Measurements from ENCODE around the gene SP100.
"Not testable (repeated sequence)": the region's sequence is repeated elsewhere in the genome, so short reads cannot be mapped to it uniquely, and the experiment has no call there.

Gene SP100

DNA sequence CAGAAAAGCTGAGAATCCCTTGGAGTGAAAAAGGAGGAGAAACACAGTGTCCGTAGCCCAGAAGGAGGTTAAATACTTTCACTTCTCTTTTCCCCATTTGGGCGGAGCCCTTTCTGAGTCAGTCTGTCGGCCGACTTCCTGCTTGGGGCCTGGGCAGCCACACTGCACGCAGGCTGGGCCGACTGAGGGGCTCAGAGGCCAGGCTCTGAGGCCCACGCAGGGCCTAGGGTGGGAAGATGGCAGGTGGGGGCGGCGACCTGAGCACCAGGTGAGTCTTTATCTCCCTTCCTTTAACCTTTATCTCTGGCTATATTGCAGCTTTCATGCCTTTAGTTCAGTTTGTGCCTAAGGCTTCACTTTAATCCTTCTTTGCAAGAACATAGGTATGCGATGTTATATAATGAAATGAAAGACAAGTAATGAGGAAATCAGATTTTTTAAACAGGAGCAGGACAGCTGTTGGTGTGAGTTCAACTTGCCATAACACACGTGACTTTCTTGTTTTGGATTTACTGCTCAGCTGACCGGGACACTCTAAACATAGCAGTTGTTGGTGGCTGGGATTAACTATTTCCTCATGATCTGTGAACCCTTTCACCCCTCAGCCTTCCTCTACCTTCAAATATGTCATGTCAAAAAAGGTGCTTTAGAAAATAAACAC, at the start of gene SP100:
SP100 (plus strand) TSS at position 141 of the 661 bp plus-strand sequence; CDS start at position 237, 96 bp downstream.
- DNase-seq, result peak; percentile 53

DNA sequence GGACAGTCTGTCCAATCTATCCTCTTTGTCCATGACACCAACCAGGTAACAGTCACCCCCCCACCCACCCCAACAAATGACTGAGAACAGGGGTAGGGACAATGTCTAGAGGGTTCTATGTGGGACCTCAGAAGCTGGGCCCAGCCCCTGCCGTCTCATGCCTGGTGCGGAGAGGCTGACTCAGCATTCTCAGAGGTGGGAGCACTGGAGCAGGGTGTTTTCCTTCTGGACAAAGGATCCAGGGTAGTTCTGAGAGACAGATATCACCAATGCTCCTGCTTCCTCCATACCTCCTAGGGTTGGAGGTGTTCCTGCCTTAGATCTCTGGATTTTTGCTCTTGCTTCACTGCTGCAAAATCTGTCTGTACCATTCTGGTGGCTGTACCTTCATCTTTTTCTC, 33.9 kb upstream of the SP100 start:
- DNase-seq, result no peak

DNA sequence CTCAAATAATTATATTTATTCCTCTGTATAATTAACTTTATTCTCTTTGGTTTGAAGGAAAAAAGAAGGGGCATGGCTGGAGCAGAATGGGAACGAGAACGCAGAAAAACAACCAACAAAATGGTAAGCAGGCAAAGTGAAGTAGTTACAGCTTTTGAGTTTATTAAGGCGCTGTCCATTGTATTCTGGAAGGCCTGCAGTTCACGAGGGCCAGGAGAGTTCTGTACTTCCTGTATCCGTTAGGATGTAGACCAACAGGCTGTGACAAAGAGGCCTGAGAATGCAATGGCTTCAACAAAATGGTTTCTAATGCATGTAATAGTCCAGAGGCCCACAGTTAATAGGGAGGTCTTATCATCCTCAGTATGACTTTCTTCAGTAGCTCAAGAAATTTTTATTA, 32.5 kb upstream of the SP100 start:
- DNase-seq, result no peak

DNA sequence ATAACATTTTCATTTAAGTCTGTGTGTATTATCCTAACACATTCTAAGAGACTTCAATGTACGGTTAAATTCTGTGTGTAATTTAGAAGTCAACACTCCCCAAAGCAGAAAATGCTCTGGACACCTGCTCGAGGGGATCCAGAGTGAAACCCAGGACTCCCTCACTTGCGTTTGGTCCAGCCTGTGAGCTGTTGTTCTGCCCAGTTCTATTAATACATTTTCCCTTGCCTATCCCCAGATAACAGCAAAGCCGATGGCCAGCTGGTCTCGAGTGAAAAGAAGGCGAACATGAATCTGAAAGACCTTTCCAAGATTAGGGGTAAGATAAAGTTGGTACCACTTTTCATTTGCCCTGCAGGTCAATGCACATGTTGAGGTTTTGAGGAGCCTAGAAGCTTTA, 31.0 kb upstream of the SP100 start:
- no peak for DNase-seq

DNA sequence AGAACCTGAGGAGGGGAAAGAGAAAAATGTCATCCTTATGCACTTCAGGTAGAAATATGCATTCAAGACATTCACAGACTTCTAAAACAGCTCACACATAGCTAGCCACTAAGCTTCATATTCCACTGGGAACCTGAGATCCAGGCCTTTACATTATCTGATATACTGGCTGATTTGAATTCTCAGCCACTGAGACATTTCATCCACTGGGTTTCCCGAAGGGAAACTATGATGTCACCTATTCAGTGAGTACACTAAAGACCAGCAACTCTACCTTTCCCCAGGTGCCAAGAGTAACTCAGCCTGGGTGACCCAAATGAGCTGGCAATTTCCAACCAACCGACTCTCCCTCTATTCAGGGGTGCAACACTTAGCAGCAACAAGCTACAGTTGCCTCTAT, 21.7 kb upstream of the SP100 start:
- no peak for DNase-seq

DNA sequence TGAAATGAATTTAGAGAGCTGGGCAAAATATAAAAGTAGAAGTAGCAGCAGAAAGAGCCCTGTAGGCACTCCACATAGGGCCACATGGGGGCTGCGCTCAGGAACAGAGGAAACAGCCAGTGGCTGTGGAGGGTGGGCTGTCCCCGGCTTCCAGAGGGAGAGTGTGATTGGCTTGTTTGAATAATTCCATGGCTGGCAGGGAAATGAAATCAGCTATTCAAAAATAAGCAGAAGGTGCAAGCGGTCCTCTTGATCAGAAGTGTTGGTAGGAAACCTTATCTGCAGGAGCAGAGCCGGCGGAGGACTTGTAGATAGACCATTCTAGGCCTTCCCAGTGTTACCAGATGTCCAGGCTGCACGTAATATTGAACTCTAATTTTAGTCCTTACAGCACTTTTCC, 17.3 kb upstream of the SP100 start:
- DNase-seq, result not testable (repeated sequence)

DNA sequence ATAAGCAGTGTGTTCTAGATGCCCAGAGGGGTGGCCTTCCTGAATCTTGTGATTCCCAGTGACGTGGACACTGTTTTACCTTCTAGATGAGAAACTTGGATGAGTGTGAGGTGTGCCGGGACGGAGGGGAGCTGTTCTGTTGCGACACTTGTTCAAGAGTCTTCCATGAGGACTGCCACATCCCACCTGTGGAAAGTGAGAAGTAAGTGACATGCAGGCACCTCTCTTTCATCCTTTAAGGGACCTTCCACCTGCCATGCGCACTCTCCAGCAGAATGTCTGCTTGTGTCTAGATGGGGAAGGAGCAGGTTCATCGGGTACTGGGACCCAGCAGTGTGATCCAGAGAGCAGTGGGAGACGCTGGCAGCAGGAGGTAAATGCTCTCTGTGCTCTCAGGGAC, 16.0 kb upstream of the SP100 start:
- DNase-seq, result no peak

DNA sequence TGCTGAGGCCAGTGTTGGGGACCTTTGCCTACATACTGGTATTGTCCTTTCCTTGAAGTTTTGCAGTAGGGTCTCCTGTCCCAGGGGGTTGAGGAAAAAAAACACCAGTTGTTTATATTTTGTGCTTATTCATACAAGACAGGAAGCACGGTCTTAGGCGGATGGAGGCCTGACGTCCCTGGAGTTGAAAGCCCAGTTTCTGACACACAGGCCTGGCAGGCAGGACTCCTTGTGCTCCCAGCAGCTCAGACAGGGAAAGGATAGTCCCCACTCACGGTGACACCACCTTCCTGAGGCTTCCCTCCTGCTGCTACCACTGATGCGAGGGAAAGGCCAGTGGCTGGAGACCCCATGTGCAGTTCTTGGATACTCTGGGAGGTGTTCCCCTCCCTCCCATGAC, 15.5 kb upstream of the SP100 start:
- DNase-seq, result no peak

DNA sequence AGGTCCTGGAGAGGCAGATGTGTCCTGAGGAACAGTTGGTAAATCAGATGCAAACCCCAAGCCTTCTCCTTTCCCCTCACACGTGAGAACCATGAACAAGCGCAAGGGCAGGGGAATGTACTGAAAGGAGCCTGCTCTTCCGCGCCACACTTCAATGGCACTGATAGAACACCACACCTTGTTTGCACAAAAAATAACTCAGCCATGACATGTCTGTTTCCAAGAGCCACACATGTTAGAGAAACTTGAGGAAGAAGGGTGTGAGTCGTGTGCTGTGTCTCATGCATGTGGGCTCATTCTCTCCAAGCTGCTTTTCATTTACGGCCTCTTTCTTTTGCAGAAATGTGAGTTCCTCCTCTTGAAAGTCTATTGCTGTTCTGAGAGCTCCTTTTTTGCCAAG, 15.0 kb upstream of the SP100 start:
- DNase-seq, result not testable (repeated sequence)

DNA sequence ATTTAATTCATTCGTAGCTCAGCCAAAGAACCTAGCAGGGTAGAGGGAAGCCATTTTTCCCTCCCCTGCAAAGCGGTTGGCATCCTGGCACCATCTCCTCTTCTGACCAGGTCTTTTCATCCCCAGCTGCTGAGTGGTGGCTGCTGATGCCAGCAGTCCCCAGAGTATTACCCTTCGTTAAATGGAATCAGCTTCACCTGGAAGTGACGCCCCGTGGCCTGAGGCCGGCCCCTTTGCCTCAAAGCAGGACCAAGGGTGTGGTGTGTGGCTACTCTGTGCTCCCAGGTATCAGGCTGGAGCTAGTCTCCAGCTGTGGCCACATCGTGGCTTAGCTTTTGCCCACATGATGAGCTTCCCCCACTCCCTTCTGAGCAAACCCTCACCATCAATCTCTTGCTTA, 12.3 kb upstream of the SP100 start:
- DNase-seq, result no peak

DNA sequence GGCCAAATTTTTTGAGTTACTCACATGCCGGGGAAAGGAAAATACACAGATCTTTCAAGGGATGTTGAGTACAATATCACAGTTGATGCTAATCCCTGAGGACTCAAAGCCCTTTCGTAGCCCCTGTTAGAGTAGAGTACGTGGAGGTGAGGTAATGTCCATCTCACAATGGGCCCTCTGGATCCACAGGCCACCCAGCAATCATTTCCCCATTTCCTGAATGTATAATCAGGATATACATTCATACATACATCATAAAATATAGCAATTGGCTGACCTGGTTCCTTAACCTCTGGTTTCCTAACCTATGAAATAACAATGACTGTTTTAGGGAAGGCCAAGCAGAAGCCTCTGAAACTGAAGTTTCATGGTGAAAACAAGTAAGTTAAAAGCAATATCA, 10.2 kb upstream of the SP100 start:
- no peak for DNase-seq

DNA sequence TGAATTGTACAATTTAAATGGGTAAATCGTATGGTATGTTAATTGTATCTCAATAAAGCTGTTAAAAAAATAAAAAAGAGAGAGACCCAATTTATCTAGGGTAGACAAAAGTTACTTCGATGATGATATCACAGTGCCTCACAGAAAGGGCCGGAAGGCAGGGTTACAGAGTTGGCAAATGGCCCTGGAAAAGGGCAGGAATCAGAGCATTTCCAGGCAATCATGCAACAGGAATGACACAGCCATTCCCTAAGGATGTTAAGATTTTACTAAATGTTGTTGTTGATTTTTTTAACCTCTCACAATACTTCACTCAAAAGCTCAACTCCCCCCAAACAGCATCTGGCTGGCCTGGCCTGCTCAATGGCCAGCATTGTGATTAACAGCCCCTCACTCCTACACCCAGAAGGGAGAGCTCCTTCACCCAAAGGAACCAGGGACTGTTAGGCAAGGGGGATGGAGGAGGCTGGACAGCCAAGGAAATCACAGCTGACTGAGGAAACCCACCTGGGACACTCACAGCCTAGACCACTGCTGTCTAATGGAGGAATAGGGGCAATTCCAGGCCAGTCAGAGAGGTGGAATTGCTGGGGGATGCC, 7.7 kb upstream of the SP100 start:
- DNase-seq, result no peak

DNA sequence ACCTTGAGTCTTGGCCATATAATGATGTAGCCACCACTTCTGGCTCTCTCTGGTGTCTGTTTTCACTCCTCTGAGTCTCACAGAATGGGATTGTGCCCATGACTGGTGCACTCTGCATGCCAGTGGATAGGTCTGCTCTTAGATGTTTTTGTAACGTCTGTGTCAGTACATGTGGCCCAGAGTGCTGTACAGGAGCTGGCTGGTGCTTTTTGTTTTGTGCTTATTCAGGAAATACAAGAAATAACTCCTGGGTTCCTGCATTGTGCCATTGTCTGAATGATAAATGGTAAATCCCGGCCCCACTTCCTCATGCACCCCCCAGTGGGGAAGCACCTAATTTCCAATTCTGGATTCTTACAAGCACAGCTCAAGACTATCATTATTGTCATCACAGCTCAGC, 6.7 kb upstream of the SP100 start:
- DNase-seq, result not testable (repeated sequence)

DNA sequence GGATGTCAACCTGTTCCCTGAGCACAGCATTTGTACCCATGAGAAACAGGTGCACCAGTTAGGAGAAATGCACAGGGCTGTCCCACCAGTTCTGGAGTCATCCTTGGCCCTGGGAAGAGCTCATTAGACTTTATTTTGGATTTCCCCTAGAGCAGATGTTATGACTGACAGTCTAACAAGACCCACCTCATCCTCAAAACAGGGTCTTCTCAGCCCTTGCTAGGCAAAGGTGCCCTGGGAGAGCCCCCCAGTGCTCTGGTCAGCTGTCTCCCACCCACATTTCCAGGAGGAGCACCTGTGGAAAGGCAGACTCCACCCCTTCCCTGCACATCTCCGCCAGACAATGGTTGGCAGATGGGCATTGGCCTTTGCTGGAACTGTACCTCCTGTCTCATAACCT, 5.7 kb upstream of the SP100 start:
- no peak for DNase-seq

DNA sequence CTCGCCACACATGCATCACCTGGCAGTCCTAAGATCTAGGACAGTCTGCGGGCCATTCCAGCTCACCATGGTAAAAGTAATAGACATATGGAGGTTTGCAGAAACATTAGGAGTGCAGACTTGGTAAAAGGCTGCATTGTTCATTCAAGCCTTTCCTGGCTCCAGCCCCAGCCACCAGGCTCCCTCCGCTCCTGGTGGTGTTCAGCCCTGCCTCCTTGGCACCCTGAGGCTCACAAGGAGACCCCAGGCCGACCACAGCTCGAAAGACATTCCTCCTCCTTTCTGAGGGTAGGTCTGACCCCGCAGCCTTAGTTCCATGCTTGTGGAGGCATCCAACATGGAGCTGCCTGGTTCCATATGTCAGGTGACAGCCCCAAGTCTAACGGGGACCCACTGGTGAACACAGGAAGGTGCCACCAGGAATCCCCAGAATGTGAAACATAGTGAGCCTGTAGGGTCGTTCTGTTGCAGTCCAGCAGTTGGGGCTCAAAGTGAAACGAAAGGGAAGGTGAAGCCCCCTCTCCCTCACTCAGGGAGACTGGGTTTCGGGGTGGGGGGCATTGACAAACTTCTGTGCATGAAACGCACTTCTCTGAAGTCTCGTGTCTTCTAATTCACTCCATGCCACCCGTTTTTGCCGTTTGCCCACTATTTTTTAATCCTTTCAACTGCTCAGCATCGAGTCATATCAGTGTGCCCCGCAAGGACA, 5.0 kb upstream of the SP100 start:
- no peak for DNase-seq

DNA sequence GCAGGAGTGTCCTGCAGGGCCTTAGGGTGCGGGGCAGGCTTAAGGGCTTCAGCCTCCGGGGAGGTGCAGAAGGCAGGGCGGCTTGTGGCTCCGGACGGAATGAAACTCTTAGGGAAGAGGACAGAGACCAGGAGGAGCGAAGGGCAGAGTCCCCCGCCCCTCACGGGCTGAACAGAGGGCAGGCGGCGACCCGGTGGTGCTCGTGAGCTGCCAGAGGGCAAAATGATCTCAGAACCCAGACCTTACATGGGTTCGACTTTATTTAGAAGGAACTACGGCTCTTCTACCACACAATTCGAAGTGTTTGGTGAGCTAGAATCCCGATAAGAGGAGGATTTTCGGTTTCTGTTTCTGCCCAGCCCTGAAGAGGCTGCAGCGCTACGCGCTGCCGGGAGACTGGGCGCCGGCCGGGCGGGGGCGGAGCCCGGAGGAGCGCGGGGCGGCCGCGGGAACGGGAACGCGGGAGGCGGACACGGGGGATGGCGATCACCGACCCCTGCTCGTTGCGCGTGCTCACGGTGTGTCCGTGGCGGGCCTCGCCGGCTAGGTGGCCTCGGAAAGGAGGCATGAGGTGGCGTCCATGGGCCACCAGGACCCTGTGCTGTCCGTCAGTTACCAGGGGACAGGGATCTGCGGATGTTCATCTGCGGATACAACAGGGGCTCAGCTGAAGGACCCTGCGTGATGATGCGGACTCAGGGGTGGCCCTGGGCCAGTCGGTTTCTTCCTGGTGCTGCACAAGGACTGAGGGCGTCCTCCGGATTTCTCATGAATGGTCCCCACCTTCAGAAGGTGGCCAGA, 4.2 kb upstream of the SP100 start:
- no peak for DNase-seq

DNA sequence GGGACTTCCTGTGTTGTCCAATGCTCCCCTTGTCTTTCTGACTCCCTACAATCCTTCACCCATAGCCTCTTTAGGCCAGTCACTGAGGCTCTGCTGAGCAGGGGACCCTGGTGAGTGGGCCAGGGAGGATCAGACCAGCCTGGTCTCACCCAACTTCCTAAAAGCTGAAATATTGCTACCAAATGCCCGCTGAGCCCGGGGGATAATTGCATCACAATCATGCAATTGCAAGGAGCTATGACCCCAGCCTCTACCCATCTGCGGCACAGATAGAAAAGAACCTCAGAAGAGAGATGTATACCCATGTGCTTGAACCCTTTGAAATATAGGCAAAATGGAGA, 3.7 kb upstream of the SP100 start:
- DNase-seq, result no peak

DNA sequence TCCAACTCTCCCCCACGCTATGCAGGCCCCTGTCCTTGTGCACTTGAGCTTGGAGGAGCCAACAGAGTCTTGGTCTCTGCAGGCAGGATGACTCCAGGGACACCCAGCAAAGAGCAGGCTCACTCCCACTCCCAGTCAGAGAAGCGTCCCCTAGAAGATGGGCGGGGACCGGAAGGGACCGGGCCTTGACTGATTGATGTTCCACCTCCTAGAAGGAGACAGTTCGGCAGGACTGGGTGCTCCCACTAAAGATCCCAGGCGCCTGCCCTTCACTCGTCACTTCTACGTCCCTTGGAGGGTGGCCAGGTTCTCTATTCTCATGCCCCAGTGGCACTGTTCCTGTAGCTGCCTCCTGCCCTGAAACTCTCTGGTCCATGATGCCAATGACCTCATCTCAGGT, 3.2 kb upstream of the SP100 start:
- DNase-seq, result no peak

DNA sequence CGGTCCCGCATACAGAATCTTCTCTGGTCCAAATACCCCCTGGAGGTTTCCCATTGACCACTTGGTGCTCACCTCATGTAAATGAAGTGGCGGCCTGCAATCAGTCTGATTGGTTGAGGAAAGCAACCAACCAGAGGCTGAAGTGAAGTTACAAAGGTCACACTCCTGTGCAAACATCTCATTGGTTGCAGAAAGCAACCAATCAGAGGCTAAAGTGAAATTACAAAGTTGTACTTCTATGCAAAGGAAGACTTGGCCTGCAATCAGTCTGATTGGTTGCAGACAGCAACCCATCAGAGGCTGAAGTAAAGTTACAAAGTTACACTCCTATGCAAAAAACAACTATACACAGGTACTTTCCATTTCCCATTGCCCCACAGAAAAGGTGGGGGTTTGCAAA, 2.5 kb upstream of the SP100 start:
- DNase-seq, result no peak

DNA sequence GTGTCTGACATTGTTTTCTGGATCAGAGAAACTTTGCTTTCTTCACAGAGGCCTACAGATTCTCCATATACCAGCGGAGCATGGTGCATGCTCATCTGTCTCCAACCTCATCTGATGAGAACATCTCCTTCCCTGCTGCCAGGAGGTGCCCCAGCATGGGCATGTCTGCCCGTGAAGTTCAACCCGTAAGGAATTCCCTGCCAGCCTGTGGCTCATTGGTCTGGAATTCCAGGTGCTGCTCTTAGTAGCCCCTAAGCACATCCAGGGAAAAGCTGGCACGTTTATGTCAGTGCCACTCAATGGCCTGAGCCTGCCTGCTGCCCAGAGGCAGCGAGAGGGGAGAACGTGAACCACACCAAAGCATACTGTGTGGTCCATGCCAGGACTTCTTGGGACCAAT, 1.7 kb upstream of the SP100 start:
- DNase-seq, result no peak

DNA sequence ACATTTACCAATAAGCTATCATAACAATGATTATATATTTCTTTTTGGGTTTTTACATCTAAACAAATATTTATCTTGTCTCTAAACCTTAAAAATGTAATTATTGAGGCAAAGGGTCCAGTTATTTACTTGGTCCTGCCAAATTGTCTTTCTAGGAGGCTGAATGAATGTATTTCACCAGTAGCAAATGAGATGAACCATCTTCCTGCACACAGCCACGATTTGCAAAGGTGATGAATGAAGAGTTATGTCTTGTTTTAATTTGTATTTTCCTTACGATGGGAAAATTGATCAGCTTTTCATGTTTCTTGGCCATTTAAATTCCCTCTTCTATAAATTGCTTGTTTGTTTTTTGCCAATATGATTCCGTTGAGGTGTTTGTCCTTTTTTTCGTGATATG, 1.4 kb downstream of the SP100 start:
- DNase-seq, result no peak

DNA sequence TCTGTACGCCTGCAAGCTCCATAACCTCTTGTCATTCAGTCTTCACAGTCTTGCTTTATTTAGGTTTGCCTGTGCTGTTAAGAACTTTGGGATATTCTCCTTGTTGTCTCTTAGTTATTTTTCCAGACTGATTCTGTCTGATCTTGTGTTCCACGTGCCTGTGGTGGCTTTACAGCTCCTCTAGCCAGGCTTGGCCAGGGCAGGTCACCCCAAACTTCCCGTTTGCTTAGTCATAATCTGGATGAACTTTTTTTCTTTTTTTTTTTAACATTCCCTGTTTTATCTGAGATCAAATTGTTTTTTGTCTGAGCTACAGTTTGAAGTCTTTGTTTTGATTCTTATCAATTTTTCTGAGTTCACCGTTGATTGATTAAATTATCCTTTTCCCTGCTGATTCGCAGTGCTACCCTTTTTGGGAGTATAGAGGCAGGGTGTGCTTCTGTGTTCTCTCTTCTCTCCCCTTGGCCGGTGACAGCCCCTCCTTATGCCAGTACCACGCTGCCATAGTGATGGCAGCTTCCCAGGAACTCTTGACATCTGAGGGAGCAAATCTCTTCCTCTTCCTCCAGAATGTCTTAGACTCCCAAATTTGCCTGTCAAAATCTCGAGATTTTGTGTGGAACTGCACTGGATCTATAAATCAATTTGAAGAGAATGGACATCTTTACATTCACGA, 2.5 kb downstream of the SP100 start:
- no peak for DNase-seq

DNA sequence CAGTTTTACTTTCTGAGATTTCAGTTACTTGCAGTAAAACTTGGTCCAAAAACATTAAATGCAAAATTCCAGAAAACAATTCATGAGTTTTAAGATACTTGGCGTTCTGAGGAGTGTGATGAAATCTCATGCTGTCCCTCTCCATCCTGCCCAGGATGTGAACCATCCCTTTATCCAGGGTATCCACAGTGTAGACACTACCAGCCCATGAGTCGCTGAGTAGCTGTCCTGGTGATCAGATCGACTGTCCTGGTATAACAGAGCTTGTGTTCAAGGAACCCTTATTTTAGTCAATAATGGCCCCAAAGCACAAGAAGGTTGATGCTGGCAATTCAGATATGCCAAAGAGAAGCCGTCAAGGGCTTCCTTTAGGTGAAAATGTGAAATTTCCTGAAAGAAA, 3.2 kb downstream of the SP100 start:
- no peak for DNase-seq
